ENCODE results near the gene ARV1.
"Not testable (repeated sequence)": the region's sequence is repeated elsewhere in the genome, so short reads cannot be mapped to it uniquely, and the experiment has no call there.

The ARV1 gene

GRCh38 chr1:231045286-231045685 is 66.4 kb downstream of the ARV1 start:
- DNase-seq, result no peak

- DNase-seq, result not testable (repeated sequence)
Measured at GRCh38 chr1:231045921-231046729, 67.2 kb downstream of the ARV1 start.

- no peak for DNase-seq
Measured at GRCh38 chr1:231046730-231047395, 68.0 kb downstream of the ARV1 start.

GRCh38 chr1:231047529-231047928 is 68.6 kb downstream of the ARV1 start:
- not testable (repeated sequence) for DNase-seq

DNA sequence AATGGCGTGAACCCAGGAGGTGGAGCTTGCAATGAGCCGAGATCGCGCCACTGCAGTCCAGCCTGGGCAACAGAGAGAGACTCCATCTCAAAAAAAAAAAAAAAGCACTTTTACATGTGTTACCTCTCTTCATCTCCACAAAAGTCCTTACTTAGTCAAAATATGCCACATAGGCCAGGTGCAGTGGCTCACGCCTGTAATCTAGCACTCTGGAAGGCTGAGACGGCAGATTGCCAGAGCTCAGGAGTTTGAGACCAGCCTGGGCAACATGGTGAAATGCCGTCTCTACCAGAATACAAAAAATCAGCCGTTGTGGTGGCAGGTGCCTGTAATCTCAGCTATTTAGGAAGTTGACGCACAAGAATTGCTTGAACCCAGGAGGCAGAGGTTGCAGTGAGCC is 69.5 kb downstream of the ARV1 start:
- not testable (repeated sequence) for DNase-seq

- DNase-seq, result no peak
Measured at GRCh38 chr1:231049121-231049979, 70.5 kb downstream of the ARV1 start.

Data from T-helper 1 cell (primary cell).